ENCODE data around the gene CNTNAP5. TPM values are rescaled to one million over a fixed set of nuclear protein-coding genes. Genes with fewer than 3 reads are reported as not detected.

Gene CNTNAP5
- total RNA-seq, 4 donors from 2014 or later = 0.17 TPM; not detected in 3

GRCh38 chr2:124874219-124874618 is 849.1 kb downstream of the CNTNAP5 start:
- H3K36me3 ChIP-seq = no peaks in the 10 kb centered on the region
- H3K4me3 ChIP-seq = no peak overlapping the region
- no peak for DNase-seq (ENCODE audit: extremely low spot score)
- H3K4me1 ChIP-seq = no peaks in the 10 kb centered on the region
- WGBS = 69% methylated on average over 1 of the region's 1 CpG
- no peaks in the 10 kb centered on the region for H3K9me3 ChIP-seq
- intact Hi-C loops (cut with DNase I) = no loop called here
- no peak overlapping the region for H3K27ac ChIP-seq (replicated peaks in 1 of 4)
- H3K27me3 ChIP-seq = no peaks in the 10 kb centered on the region
- TF ChIP-seq EP300 (IDR thresholded peaks at IDR 0.05) (no peak), CTCF (IDR thresholded peaks at IDR 0.05) (no peak), POLR2A (IDR thresholded peaks at IDR 0.05; ENCODE audit: low read depth) (no peak), POLR2AphosphoS5 (IDR thresholded peaks at IDR 0.05) (no peak)

GRCh38 chr2:124874676-124875075 is 849.6 kb downstream of the CNTNAP5 start:
- Histone ChIP-seq H3K9me3 (no peaks in the 10 kb centered on the region), H3K36me3 (no peaks in the 10 kb centered on the region), H3K4me1 (no peaks in the 10 kb centered on the region), H3K4me3 (no peak overlapping the region), H3K27me3 (no peaks in the 10 kb centered on the region), H3K27ac (replicated peaks in 1 of 4) (no peak overlapping the region)
- no peak for DNase-seq (ENCODE audit: extremely low spot score)
- TF ChIP-seq CTCF (IDR thresholded peaks at IDR 0.05) = no peak
- TF ChIP-seq POLR2AphosphoS5 (IDR thresholded peaks at IDR 0.05) = no peak
- no peak for TF ChIP-seq EP300 (IDR thresholded peaks at IDR 0.05)
- no peak for TF ChIP-seq POLR2A (IDR thresholded peaks at IDR 0.05; ENCODE audit: low read depth)
- intact Hi-C loops (cut with DNase I) = no loop called here
- WGBS = 32% methylated on average over 1 of the region's 1 CpG

GRCh38 chr2:124875627-124876244 is 850.6 kb downstream of the CNTNAP5 start:
- intact Hi-C loops (cut with DNase I) = no loop called here
- Histone ChIP-seq H3K27me3 (no peaks in the 10 kb centered on the region), H3K4me1 (no peaks in the 10 kb centered on the region), H3K9me3 (no peaks in the 10 kb centered on the region), H3K4me3 (no peak overlapping the region), H3K27ac (replicated peaks in 1 of 4) (no peak overlapping the region), H3K36me3 (no peaks in the 10 kb centered on the region)
- no peak for DNase-seq (ENCODE audit: extremely low spot score)
- TF ChIP-seq POLR2A (IDR thresholded peaks at IDR 0.05; ENCODE audit: low read depth) (no peak), POLR2AphosphoS5 (IDR thresholded peaks at IDR 0.05) (no peak), EP300 (IDR thresholded peaks at IDR 0.05) (no peak), CTCF (IDR thresholded peaks at IDR 0.05) (no peak)
- 68% methylated on average over 3 of the region's 3 CpGs for WGBS

GRCh38 chr2:124877141-124877577 is 852.1 kb downstream of the CNTNAP5 start:
- no peak for DNase-seq (ENCODE audit: extremely low spot score)
- intact Hi-C loops (cut with DNase I) = no loop called here
- Histone ChIP-seq H3K4me1 (no peaks in the 10 kb centered on the region), H3K27ac (replicated peaks in 1 of 4) (no peak overlapping the region), H3K9me3 (no peaks in the 10 kb centered on the region), H3K27me3 (no peaks in the 10 kb centered on the region), H3K4me3 (no peak overlapping the region), H3K36me3 (no peaks in the 10 kb centered on the region)
- 38% methylated on average over 4 of the region's 4 CpGs for WGBS
- TF ChIP-seq EP300 (IDR thresholded peaks at IDR 0.05) (no peak), POLR2A (IDR thresholded peaks at IDR 0.05; ENCODE audit: low read depth) (no peak), CTCF (IDR thresholded peaks at IDR 0.05) (no peak), POLR2AphosphoS5 (IDR thresholded peaks at IDR 0.05) (no peak)

GRCh38 chr2:124879640-124880039 is 854.6 kb downstream of the CNTNAP5 start:
- DNase-seq (ENCODE audit: extremely low spot score) = no peak
- 85% methylated on average over 4 of the region's 4 CpGs for WGBS
- intact Hi-C loops (cut with DNase I) = no loop called here

More at GRCh38 chr2:124879640-124880039, 854.6 kb downstream of the CNTNAP5 start:
- H3K36me3 ChIP-seq = no peaks in the 10 kb centered on the region
- H3K4me3 ChIP-seq = no peak overlapping the region
- TF ChIP-seq EP300 (IDR thresholded peaks at IDR 0.05) (no peak), CTCF (IDR thresholded peaks at IDR 0.05) (no peak), POLR2A (IDR thresholded peaks at IDR 0.05; ENCODE audit: low read depth) (no peak), POLR2AphosphoS5 (IDR thresholded peaks at IDR 0.05) (no peak)
- no peaks in the 10 kb centered on the region for H3K9me3 ChIP-seq
- H3K27ac ChIP-seq (replicated peaks in 1 of 4) = no peak overlapping the region
- H3K27me3 ChIP-seq = no peaks in the 10 kb centered on the region
- no peaks in the 10 kb centered on the region for H3K4me1 ChIP-seq

Data from esophagus muscularis mucosa (tissue), 4 donors.